Glomerular visceral epithelial cell (primary cell): ENCODE data around the gene KISS1.

ENCODE experiments used
- DNase-seq: peaks from one replicate; pipeline ENCODE4 v3.0.0-alpha.2; 2016; ENCODE audit errors: extremely low spot score

The KISS1 gene

GRCh38 chr1:204155881-204156280 lies 40.4 kb downstream of the KISS1 start:
- DNase-seq = no peak

GRCh38 chr1:204154568-204155255 lies 41.6 kb downstream of the KISS1 start:
- DNase-seq = no peak

- DNase-seq = no peak
Measured at GRCh38 chr1:204153667-204154066, 42.6 kb downstream of the KISS1 start.

- peak; percentile 4 for DNase-seq
Measured at GRCh38 chr1:204152310-204153044, 43.8 kb downstream of the KISS1 start.

GRCh38 chr1:204151552-204152309 lies 44.6 kb downstream of the KISS1 start, which contains the start of gene ETNK2:
Gene ETNK2 (minus strand): TSS chr1:204152044. CDS start chr1:204151852, 192 bp downstream.
- DNase-seq = peak; percentile 70

GRCh38 chr1:204150702-204151551 lies 45.4 kb downstream of the KISS1 start:
- DNase-seq = no peak

GRCh38 chr1:204149635-204150565 lies 46.4 kb downstream of the KISS1 start:
- DNase-seq = no peak

GRCh38 chr1:204149107-204149506 lies 47.2 kb downstream of the KISS1 start:
- no peak for DNase-seq

- no peak for DNase-seq
Measured at GRCh38 chr1:204147406-204148383, 48.6 kb downstream of the KISS1 start.

- no peak for DNase-seq
Measured at GRCh38 chr1:204146965-204147364, 49.3 kb downstream of the KISS1 start.

GRCh38 chr1:204146309-204146708 lies 50.0 kb downstream of the KISS1 start:
- DNase-seq = no peak

GRCh38 chr1:204145033-204145504 lies 51.2 kb downstream of the KISS1 start:
- no peak for DNase-seq

GRCh38 chr1:204143276-204144041 lies 52.8 kb downstream of the KISS1 start:
- no peak for DNase-seq

- DNase-seq = no peak
Measured at GRCh38 chr1:204142032-204142974, 54.0 kb downstream of the KISS1 start.

GRCh38 chr1:204141131-204141530 lies 55.2 kb downstream of the KISS1 start:
- DNase-seq = no peak
